Loucy (cell line): Measurements from ENCODE around the gene PATL2.

Experiments used
- H2AFZ ChIP-seq: fragments of 200-600 bp; sonication (generic); 2 replicates; pipeline ENCODE4 v1.6.0; 2016; ENCODE audit warnings: antibody characterized with exemption, mild to moderate bottlenecking, low read length, moderate library complexity
- H3F3A ChIP-seq: fragments of 200-600 bp; 2 replicates; pipeline ENCODE4 v1.6.0; 2016; ENCODE audit warnings: antibody characterized with exemption, low read depth, mild to moderate bottlenecking
- H3K27me3 ChIP-seq: fragments of 200-600 bp; sonication (generic); 2 replicates; pipeline ENCODE4 v1.6.1; 2014; ENCODE audit warnings: low read length, mild to moderate bottlenecking; ENCODE audit not compliant: insufficient read depth, poor library complexity, severe bottlenecking
- H3K36me3 ChIP-seq: fragments of 200-600 bp; sonication (generic); 2 replicates; pipeline ENCODE4 v1.6.1; 2016; ENCODE audit warnings: low read length; ENCODE audit not compliant: insufficient read depth
- H3K4me1 ChIP-seq: fragments of 200-600 bp; sonication (generic); 2 replicates; pipeline ENCODE4 v1.5.1; 2014; ENCODE audit warnings: low read length, mild to moderate bottlenecking; ENCODE audit not compliant: insufficient read depth, poor library complexity, severe bottlenecking
- H3K4me2 ChIP-seq: fragments of 200-600 bp; sonication (generic); 2 replicates; pipeline ENCODE4 v1.6.0; 2014; ENCODE audit warnings: antibody characterized with exemption, low read length, low read depth, mild to moderate bottlenecking; ENCODE audit not compliant: poor library complexity, severe bottlenecking
- H3K4me3 ChIP-seq: fragments of 200-600 bp; sonication (generic); 2 replicates; pipeline ENCODE4 v1.5.1; 2014; ENCODE audit warnings: low read length, mild to moderate bottlenecking, mixed read lengths; ENCODE audit not compliant: poor library complexity, severe bottlenecking
- H3K79me2 ChIP-seq: fragments of 200-600 bp; sonication (generic); 2 replicates; pipeline ENCODE4 v1.6.1; 2014; ENCODE audit warnings: low read length; ENCODE audit not compliant: insufficient read depth
- H3K9ac ChIP-seq: fragments of 200-600 bp; sonication (generic); 2 replicates; pipeline ENCODE4 v1.6.0; 2014; ENCODE audit warnings: mild to moderate bottlenecking, low read depth, low read length, moderate library complexity; ENCODE audit not compliant: poor library complexity, severe bottlenecking
- H3K9me2 ChIP-seq: fragments of 200-600 bp; sonication (generic); replicated peaks from 2 replicates; pipeline ENCODE4 v1.6.1; 2016; ENCODE audit warnings: low read depth, low read length, mixed read lengths
- H3K9me3 ChIP-seq: fragments of 200-600 bp; sonication (generic); 2 replicates; pipeline ENCODE4 v1.6.1; 2014; ENCODE audit warnings: mild to moderate bottlenecking, antibody characterized with exemption, low read length, low read depth; ENCODE audit not compliant: insufficient read depth
- H4K20me1 ChIP-seq: fragments of 200-600 bp; sonication (generic); 2 replicates; pipeline ENCODE4 v1.6.0; 2014; ENCODE audit warnings: antibody characterized with exemption, low read length, mild to moderate bottlenecking; ENCODE audit not compliant: insufficient read depth, poor library complexity, severe bottlenecking
- EZH2phosphoT487 ChIP-seq: fragments of 200-600 bp; IDR thresholded peaks from 2 replicates; pipeline ENCODE4 v1.6.1; 2018; ENCODE audit warnings: antibody characterized with exemption, mild to moderate bottlenecking, moderate library complexity, borderline replicate concordance
- TF ChIP-seq, protein P1 (sequence below): fragments of 200-600 bp; sonication (generic); conservative IDR thresholded peaks from 2 replicates; pipeline ENCODE4 v1.5.1; 2014; ENCODE audit warnings: mild to moderate bottlenecking, antibody characterized with exemption, low read length

Gene PATL2

GRCh38 chr15:44675911-44676310, 35.2 kb downstream of the PATL2 start:
- no peaks in the 10 kb centered on the region for H3K9me2 ChIP-seq
- H3K9ac ChIP-seq: no peak overlapping the region
- H2AFZ ChIP-seq: no peak overlapping the region
- no peak overlapping the region for H3K4me2 ChIP-seq
- H3K27me3 ChIP-seq: no peaks in the 10 kb centered on the region
- no peaks in the 10 kb centered on the region for H3K79me2 ChIP-seq
- H3K4me3 ChIP-seq: no peak overlapping the region
- no peaks in the 10 kb centered on the region for H3K36me3 ChIP-seq
- no peaks in the 10 kb centered on the region for H3K9me3 ChIP-seq
- no peak for TF ChIP-seq EZH2phosphoT487
- TF ChIP-seq, protein P1, sequence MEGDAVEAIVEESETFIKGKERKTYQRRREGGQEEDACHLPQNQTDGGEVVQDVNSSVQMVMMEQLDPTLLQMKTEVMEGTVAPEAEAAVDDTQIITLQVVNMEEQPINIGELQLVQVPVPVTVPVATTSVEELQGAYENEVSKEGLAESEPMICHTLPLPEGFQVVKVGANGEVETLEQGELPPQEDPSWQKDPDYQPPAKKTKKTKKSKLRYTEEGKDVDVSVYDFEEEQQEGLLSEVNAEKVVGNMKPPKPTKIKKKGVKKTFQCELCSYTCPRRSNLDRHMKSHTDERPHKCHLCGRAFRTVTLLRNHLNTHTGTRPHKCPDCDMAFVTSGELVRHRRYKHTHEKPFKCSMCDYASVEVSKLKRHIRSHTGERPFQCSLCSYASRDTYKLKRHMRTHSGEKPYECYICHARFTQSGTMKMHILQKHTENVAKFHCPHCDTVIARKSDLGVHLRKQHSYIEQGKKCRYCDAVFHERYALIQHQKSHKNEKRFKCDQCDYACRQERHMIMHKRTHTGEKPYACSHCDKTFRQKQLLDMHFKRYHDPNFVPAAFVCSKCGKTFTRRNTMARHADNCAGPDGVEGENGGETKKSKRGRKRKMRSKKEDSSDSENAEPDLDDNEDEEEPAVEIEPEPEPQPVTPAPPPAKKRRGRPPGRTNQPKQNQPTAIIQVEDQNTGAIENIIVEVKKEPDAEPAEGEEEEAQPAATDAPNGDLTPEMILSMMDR: no peak
- 0 out of 2 replicates have a peak, but pooled peaks cover 3% of the 10 kb centered on the region for H3F3A ChIP-seq
- no peaks in the 10 kb centered on the region for H4K20me1 ChIP-seq
- peaks cover 34% of the 10 kb centered on the region for H3K4me1 ChIP-seq

DNA sequence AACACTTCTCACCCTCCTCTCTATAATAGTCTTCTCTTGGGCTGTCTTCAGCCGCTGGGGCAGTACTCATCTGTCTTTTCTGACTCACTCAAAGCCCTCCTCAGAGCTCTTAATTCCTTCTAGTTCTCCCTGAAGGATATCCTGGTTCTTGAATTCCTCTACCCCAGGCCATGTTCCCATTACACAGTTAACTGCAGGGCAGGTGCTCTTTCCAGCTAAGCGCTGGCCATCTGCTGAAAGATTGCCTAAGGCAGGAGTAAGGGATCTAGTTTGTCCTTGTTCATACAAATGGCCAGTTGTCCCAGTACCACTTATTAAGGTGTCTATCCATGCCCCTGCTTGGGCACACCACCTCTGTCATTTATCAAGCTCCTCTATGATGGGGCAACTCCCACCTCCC, 37.5 kb downstream of the PATL2 start:
- no peak overlapping the region for H3K9ac ChIP-seq
- no peaks in the 10 kb centered on the region for H3K27me3 ChIP-seq
- H3K36me3 ChIP-seq: no peaks in the 10 kb centered on the region
- H3K9me3 ChIP-seq: no peaks in the 10 kb centered on the region
- H2AFZ ChIP-seq: no peak overlapping the region
- H4K20me1 ChIP-seq: no peaks in the 10 kb centered on the region
- no peaks in the 10 kb centered on the region for H3K79me2 ChIP-seq
- no peak overlapping the region for H3K4me3 ChIP-seq
- H3K4me2 ChIP-seq: no peak overlapping the region
- TF ChIP-seq EZH2phosphoT487: no peak
- TF ChIP-seq, protein P1: no peak
- no peaks in the 10 kb centered on the region for H3K9me2 ChIP-seq
- H3F3A ChIP-seq: 0 out of 2 replicates have a peak, but pooled peaks cover 3% of the 10 kb centered on the region
- peaks cover 39% of the 10 kb centered on the region for H3K4me1 ChIP-seq

GRCh38 chr15:44670087-44670950, 40.8 kb downstream of the PATL2 start:
- Histone ChIP-seq H2AFZ (0 out of 2 replicates have a peak overlapping the region, but pooled peaks have one; percentile 1), H3K79me2 (no peaks in the 10 kb centered on the region), H3K27me3 (no peaks in the 10 kb centered on the region), H3F3A (no peaks in the 10 kb centered on the region), H4K20me1 (no peaks in the 10 kb centered on the region), H3K9me3 (no peaks in the 10 kb centered on the region), H3K4me2 (no peak overlapping the region), H3K36me3 (no peaks in the 10 kb centered on the region), H3K9me2 (no peaks in the 10 kb centered on the region), H3K9ac (no peak overlapping the region), H3K4me1 (peaks cover 15% of the 10 kb centered on the region), H3K4me3 (no peak overlapping the region)
- TF ChIP-seq, protein P1: no peak
- TF ChIP-seq EZH2phosphoT487: no peak
